ENCODE data around the gene LAMA2.

GRCh38 chr6:129046526-129046925 lies 163.6 kb downstream of the LAMA2 start:
- no peak for TF ChIP-seq CTCF (conservative IDR thresholded peaks at IDR 0.05 in 1 of 2, IDR thresholded peaks at IDR 0.05 in 1 of 2; ENCODE audit: extremely low read depth in 1 of 2, insufficient read depth in 1 of 2, low read depth in 1 of 2, low read length in 2 of 2)
- TF ChIP-seq EZH2 (IDR thresholded peaks at IDR 0.05; ENCODE audit: borderline replicate concordance, low read length), result no peak
